ENCODE data around the gene SETD3.
"Not testable (repeated sequence)": the region's sequence is repeated elsewhere in the genome, so short reads cannot be mapped to it uniquely, and the experiment has no call there.

Gene SETD3

DNA sequence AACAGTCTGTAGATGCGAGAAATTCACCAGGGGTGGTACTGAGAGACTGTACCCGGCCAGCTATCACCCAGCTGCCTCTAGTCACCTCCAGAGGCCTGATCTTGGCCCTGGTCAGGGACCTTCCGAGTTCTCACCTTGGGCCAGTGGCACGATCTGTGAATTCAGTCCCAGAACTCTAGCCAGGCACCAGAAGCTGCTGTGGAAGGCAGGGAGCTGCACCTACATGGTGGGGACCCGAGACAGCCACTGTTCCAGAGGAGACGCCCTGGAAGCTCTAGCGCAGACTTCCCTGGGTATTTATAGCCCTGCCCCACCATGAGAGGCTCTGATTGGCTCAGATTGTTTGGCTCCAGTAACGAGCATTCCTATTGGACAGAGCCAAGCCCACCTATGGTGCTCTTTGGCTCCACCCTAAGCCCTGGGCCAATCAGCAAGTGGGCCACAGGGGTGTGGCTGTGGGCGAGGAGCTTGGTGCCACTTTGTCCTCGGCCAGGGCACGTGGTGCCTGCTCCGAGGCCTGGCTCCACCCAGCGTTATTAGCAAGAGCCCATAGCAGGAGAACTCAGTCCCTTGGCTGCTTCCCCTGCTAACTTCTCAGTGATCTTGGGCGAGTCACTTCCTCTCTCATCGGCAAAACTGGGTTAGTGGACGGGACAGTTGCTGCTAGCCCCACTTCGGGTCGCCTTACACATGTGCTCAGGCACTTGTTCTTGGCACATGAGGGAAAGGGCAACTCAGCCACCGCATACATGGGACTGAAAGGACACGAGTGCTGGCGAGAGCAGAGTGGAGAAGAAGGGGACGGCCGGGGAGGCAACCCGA lies 119.7 kb downstream of the SETD3 start:
- no peak for DNase-seq (ENCODE audit: low read depth in 2 of 2)

DNA sequence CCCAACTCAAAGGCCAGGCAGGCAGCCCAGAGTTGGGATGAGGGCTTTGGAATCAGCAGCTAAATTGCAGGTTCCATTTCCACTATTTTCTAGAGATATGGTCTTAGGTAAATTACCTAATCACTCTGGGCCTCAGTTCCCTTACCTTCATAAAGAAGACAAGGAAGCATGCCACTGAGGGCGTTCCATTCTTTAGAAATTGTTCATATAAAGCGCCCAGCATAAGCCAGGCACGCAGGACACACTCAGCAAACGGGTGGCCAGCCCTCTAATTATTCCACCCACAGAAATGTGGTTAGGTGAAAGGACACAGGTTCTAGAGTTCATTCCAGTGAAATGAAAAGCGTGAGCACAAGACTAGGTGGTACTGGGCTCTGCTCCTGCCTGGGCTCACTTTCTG lies 120.8 kb downstream of the SETD3 start:
- DNase-seq (ENCODE audit: low read depth in 2 of 2), result no peak

DNA sequence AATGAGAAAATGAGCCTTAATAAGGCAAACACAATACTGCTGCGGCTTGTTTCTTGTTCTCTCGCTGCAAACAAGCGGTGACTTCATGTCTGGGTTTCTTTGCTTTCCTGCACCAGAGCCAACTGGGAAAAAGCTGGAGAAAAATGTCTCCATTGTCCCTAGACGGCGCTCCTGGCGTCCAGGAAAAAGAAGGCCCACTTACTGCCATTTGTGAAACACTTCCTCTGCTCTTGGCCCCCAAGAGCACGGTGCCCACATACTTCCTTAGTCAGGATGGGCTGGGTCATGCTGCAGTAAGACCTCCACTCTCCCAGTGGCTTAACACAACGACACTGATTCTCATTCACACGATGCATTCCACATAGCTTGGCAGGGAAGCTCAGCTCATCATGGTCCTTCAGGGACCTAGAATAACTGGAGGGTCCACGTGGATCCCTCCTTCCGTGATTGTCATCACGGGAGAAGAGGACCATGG lies 122.7 kb downstream of the SETD3 start:
- DNase-seq (ENCODE audit: low read depth in 2 of 2), result no peak

DNA sequence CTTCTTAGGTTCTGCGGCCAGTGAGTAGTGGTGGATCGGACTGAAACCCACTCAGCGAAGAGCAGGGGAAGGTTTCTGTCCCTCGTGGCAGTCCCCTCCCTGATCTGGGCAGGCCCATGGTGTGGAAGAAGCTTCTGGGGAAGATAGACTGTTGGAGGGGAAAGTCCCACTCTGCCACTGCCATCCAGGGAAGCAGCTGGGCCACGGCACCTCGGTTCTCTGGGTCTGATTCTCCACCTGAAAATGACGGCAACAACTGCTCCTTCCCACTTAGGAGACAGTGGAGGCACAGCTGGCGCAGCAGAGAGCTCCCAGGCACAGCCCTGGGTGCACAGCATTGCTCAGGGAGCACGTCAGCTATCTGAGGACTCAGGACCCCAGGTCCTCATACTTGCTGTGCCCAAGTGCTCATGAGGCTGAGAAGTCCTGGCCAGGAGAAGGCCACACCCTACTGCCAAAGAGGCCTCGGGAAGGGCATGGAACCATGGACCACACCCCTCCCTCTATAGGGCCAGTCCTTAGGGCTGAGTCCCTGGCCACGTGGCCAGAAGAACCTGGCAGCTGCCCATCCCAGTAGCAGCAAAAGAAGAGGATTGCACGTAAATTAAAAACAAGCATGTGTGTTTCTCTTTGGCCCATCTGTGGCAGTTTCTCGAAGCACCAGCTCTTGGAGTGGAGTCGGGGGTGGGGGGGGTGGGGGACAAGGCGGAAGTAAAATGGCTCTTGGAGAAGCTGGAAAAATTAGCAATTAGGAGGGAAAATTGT lies 123.3 kb downstream of the SETD3 start:
- no peak for DNase-seq (ENCODE audit: low read depth in 2 of 2)

DNA sequence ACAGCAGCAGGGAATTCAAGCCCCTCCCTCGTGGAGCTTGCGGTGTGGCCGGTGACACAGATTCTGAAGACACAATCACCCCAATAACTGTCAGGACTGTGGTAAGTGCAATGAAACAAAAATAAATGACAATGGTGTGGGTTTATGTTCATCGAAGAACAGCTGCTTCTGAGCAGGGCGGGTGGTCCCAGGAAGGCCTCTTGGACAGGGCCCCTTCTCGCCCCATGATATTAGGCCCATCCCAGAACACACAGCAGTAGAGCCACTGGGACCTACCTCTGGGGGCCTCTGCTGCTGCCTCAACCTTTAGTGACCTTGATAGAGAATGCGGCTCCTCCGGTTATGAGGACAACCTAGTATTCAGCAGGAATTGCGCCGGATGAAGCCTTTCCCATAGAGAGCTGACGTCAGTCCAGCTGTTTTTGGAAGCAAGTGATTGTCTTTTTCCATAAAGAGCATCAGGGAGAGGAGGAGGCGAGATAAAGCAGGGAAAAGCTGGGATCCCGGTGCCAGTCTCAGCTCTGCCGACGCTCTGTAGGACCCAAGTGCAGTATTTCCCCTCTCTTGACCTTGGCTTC lies 124.5 kb downstream of the SETD3 start:
- no peak for DNase-seq (ENCODE audit: low read depth in 2 of 2)

DNA sequence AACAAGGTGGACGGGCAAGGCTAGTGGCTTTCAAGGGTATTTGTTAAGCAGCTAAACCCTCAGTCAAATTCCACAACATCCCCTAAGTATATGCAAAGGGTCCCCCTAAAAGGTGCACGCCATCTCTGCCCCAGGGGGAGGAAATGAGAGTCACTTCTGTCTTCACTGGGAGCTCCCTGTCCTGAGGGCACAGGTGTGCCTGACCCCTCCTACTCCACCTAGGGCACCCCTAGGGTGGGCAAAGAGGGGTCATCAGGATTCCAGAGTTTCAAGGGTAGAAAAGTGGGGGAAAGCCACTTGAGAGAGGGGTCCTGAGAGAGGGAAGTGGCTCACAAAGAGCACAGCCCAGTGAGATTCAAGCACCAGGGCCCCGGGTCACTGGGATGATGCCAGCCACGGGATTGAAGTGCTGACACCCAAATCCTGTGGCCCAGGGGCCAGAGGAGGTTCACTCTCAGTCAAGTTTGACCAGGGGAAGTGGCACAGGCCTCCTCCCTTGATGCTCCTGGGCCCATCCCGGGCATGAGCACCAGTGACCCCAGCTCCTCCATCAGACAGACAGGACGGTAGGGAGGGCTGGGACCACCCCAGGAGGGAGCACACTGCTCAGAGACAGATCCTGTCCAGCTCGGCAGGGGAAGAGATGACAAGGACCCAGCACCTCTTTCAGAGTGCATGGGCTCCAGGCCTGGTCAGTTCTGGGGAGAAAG lies 126.3 kb downstream of the SETD3 start:
- no peak for DNase-seq (ENCODE audit: low read depth in 2 of 2)

DNA sequence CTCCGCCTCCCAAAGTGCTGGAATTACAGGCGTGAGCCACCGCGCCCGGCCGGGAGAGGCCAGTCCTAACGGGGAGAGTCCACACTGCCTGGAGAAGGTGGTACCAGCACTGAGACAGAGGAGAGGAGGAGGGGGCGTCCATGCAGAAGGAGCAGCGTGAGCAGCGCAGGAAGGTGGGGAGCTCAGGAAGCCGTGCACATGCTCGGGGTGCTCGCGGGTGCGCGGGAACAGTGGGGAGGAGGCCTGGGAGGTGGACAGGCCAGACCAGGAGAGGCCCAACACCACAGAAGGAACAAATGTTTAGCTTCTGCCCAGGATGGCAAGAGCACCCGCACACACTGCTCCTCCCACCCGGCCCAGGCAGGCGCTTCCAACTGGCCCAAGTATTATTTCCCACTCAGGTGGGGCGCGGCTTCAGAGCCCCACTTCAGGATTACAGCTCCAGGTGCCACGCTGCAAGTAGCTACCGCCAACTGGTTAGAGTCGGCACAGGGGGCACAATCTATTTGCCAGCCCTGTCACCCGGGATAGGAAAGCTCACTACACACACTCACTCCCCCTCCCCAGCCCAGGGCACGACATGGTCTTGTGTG lies 127.9 kb downstream of the SETD3 start:
- DNase-seq (ENCODE audit: low read depth in 2 of 2), result no peak

DNA sequence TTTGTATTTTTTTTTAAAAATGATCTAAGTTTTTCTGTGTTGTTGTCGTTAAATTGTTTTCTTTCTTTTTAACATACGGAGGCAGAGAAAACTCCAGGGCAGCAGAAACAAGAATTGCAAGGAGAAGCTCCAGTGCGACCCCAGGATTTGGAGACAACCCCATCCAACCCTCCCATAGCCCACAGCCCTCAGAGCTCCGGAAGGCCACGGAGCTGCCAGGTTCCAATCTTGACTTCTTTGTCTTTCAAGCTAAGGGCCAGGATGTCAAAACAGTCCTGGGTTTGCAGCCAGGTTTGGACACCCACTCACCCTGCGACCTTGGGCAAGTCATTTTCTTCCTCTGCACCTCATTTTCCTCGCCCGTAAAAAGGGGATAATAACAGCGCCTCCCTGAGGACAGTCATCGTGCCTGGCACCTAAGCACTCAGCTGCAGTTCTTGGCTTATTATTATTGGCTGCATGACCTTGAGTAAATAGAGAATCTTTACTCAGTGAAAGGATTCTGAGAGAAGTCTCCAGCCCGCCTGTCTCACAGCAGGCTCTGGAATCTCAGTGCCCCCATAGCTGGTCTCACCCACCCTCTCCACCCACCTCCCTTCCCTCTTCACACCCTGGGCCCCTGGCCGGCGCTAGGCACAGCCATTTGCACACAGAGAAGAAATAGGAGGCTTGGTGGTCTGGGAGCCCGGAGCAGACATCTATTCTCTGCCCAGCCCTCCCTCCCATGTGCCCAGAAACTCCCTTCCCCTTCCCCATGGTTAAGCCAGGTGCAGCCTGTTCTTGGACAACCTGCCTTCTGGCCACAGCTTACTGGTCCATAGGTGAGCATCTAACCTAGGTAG lies 129.3 kb downstream of the SETD3 start:
- DNase-seq (ENCODE audit: low read depth in 2 of 2), result no peak

DNA sequence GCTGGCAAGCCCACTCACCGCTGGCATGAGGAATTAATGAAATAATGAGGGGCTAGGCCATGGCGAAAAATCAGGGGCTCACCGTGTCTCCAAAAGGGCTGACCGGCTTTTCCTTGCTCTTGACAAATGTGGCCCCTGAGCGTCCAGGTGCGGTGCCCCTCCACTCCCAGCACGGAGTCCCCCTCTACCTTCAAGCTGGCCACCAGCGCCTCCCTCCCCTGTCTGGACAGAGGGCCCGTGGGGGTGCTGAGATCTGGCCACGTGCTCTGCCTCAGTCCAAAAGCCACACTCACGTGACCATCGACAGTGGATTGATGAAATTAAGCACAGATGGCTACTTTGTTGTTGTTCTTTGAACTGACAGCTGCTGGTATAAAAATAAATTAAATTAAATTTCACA lies 129.9 kb downstream of the SETD3 start:
- DNase-seq (ENCODE audit: low read depth in 2 of 2), result no peak

DNA sequence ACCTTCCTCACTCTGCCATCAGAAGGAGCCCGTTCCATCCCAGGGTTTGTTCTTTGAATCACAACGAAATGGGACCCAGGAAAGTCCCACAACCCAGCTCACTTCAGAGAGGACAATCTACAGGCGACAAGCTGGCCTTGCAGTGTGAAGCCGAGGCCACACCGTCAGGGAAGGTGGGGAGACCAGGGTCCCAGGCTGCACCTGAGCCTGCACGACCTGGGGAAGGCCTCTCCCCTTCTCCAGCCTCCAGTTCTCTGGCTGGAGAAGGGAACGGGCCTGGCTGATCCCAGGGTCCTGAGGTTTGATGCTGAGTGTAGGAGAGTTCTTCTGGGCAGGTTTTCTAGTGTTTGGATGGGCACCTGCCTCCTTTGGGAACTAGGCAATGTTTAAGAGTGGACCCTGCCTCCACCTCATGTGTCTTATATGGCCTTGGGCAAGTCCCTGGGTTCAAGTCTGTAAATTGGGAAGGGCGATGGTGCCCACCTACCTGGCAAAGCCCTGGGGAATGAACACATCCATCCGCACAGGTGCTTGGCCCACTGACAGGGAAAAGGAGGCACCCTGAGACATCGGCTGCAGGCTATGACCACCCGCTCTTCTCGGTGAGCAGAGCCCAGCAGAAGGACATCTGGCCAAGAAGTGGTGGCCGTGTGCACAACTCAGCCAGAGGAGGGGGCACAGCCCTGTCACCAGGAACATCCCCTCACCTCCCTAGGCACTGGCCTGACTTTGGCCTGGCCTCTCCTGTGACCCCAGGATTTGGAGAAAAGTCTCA lies 130.8 kb downstream of the SETD3 start:
- no peak for DNase-seq (ENCODE audit: low read depth in 2 of 2)

DNA sequence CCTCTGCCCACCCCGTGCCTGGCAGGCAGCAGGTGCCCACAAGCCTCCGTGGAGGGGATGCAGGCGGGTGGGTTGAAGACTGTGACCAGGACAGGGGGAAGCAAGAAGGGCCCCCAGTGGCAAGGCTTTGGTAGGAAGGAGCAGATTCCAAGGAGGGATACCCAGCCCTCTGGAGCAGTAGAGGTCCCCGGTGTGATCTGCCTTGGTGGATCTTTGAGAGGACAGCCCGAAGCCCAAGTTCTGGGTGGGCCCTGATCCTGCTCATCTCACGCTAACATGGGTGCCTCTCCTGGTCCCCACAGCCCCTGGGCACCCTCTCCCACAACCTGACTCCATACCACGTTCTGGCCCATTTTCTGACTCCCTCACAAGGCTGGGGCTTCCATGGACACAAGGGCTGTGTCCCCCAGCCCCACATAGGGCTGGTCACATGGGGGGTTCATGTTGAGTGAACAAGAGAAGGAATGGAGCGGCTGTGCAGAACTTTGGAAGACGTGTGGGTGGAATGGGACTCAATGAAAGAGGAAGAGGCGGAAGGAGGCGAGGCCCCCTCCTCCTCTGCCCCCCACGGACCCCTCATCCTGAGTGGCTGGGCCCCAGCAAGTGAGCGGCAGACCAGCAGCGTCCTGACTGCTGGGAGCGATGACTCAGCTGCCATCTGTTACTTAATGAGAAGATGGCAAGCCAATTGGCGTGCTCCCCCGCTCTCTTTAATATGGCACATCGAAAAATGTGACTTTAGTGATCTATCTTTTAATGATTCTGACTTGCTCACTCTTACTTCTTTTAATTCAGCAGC lies 131.6 kb downstream of the SETD3 start:
- no peak for DNase-seq (ENCODE audit: low read depth in 2 of 2)

DNA sequence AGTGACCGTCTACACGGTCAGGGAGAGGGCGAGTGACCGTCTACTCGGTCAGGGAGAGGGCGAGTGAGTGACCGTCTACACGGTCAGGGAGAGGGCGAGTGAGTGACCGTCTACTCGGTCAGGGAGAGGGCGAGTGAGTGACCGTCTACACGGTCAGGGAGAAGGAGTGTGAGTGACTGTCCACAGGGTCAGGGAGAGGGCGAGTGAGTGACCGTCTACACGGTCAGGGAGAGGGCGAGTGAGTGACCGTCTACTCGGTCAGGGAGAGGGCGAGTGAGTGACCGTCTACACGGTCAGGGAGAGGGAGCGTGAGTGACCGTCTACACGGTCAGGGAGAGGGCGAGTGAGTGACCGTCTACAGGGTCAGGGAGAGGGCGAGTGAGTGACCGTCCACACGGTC lies 132.4 kb downstream of the SETD3 start:
- not testable (repeated sequence) for DNase-seq (ENCODE audit: low read depth in 2 of 2)

All from activated CD8-positive, alpha-beta memory T cell treated with anti-CD3 and anti-CD28 coated beads for 4 hours (primary cell).